NK-92 treated with Interleukin-12 subunit alpha and Interleukin-12 subunit beta, amount 100 ng/mL, for 24 hours (cell line): ENCODE data around the gene CSNK2A1.

Source experiments
- DNase-seq: peaks from one replicate; lab custom pipeline; 2025; lab: John Stamatoyannopoulos, UW

CSNK2A1 gene

DNA sequence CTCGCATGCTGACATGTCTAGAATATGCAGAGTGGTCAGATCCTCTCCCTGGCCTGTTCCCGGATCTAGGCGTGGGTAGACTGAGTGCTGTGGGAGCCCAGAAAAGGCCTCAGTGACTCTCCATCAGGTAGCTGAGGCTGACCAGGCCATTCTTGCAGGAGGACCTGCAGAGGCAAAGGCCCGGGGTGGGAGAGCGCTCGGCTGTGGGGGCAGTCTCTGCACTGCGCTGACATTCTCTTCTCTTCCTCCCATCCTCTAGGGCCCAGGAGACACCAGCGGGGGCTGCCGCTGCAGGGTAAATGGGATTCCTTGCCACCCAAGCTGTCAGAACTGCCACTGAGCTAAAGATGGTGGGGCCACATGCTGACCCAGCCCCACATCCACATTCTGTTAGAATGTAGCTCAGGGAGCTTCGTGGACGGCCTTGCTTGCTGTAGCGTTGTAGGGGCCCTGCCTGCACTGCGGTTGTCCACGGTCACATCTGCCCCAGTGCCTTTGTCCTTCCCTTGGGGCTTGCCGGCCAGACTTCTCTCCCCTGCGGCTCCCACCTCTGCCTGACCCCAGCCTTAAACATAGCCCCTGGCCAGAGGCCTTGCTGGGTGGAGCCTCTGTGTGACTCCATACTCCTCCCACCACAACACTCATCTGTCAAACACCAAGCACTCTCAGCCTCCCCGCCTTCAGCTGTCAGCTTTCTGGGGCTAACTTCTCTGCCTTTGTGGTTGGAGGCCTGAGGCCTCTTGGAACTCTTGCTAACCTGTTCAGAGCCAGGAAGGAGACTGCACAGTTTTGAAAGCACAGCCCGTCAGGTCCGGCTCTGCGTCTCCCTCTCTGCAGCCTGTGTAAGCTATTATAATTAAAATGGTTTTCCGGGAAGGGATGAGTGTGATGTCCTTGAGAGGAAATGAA lies 113.2 kb downstream of the CSNK2A1 start:
- no peak for DNase-seq

DNA sequence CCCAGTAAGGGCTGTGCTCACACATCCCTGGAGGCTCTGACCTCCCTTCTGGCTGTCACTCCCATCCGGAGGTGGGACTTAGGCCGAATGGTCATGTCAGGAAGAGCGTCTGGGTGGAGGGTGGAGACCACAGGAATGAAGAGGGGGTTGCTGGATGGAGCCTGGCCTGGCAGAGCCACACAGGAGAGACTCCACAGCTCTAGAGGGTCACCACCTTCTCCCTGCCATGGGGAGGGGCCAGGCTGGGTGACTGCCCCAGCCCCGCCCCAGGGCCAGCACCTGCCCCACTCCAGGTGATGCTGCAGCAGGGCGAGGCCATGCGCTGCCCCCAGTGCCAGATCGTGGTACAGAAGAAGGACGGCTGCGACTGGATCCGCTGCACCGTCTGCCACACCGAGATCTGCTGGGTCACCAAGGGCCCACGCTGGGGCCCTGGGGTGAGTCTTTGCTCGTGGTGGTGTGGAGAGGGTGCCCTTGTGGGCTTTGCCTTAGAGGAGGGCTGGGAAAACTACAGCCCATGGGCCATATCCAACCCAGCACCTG lies 114.9 kb downstream of the CSNK2A1 start:
- DNase-seq: no peak

- no peak for DNase-seq
Observed at GRCh38 chr20:427849-428657, 115.5 kb downstream of the CSNK2A1 start.

GRCh38 chr20:427401-427800 lies 116.2 kb downstream of the CSNK2A1 start:
- DNase-seq: no peak

DNA sequence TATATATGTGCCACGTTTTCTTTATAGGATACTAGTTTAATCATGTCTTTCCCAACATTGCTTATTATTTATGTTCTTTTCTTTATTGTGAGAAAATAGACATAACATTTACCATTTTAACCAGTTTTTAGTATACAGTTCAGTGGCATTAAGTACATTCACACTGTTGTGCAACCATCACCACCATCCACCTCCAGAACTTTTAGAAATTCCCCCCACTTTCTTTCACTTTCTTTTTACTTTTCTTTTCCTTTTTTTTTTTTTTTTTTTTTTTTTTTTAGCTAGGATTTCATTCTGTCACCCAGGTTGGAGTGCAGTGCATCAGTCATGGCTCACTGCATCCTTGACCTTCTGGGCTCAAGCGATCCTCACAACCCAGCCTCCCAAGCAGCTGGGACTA lies 117.0 kb downstream of the CSNK2A1 start:
- no peak for DNase-seq
